Measurements from ENCODE around the gene RBM4. TPM values are rescaled to one million over a fixed set of nuclear protein-coding genes. Genes with fewer than 3 reads are reported as not detected.

The RBM4 gene
- total and polyA plus RNA-seq, 2 of the 13 experiments (the other 11 are each of a cell fraction or from before 2014, with no cell fraction given), result 126 to 136 TPM

GRCh38 chr11:66692871-66693331 is 54.4 kb downstream of the RBM4 start:
- no peak overlapping the region for H3K27ac ChIP-seq (ENCODE audit: extremely low read length, insufficient read depth, low read length)
- no TSS peak for BruUV-seq (replicated peaks)
- POLR2A ChIA-PET, result no interaction called here
- H3K36me3 ChIP-seq (replicated peaks in 1 of 2; ENCODE audit: control insufficient read depth in 1 of 2, insufficient read depth in 2 of 2, low read length in 2 of 2), result no peaks in the 10 kb centered on the region
- no peak for TF ChIP-seq KAT8 (CRISPR knock-in tag; IDR thresholded peaks at IDR 0.05)
- no peak for TF ChIP-seq ZNF710 (CRISPR knock-in tag; IDR thresholded peaks at IDR 0.05; ENCODE audit: borderline replicate concordance)
- no peak for TF ChIP-seq NKX3-1 (CRISPR knock-in tag; IDR thresholded peaks at IDR 0.05)
- TF ChIP-seq LRRFIP1 (CRISPR knock-in tag; conservative IDR thresholded peaks at IDR 0.05), result no peak
- no peak for TF ChIP-seq CSRNP2 (CRISPR knock-in tag; conservative IDR thresholded peaks at IDR 0.05; ENCODE audit: low read depth)
- no peak for TF ChIP-seq YEATS4 (CRISPR knock-in tag; IDR thresholded peaks at IDR 0.05; ENCODE audit: borderline replicate concordance)
- no peak for TF ChIP-seq DBP (CRISPR knock-in tag; IDR thresholded peaks at IDR 0.05; ENCODE audit: not compliant biosample characterization)
- TF ChIP-seq ZNF644 (CRISPR knock-in tag; IDR thresholded peaks at IDR 0.05; ENCODE audit: low read depth), result no peak
- no peak for TF ChIP-seq ERF (CRISPR knock-in tag; IDR thresholded peaks at IDR 0.05)
- no peak for TF ChIP-seq RXRA (CRISPR knock-in tag; IDR thresholded peaks at IDR 0.05)
- no peaks in the 10 kb centered on the region for H3K27me3 ChIP-seq (ENCODE audit: control insufficient read depth in 1 of 2, insufficient read depth in 2 of 2, low read length in 2 of 2)
- DNase-seq (ENCODE audit: low spot score) (no peak), FAIRE-seq (no peak), ATAC-seq (no peak)
- H3K9ac ChIP-seq (ENCODE audit: insufficient read depth, low read depth, low read length), result no peak overlapping the region
- CTCF ChIA-PET (ENCODE audit: low intra/inter-chr PET ratio, low total read pairs), result no interaction called here
- no peaks in the 10 kb centered on the region for H3K9me3 ChIP-seq (ENCODE audit: low read length)
- intact Hi-C loops (cut with micrococcal nuclease; ENCODE audit: unreplicated experiment) (no loop called here), in situ Hi-C loops (cut with HindIII; ENCODE audit: extremely low pct_ligation_motif_present, low pct_unique_long_range_greater_than_20kb) (loop anchor here (5.0 to 10.0 kb wide), 3 partner anchors 139 to 288 kb away; partner anchors contain the start of gene C11orf86)
- no peak overlapping the region for H2AFZ ChIP-seq (ENCODE audit: low read length)
- no peak overlapping the region for H3K4me3 ChIP-seq (replicated peaks in 1 of 3; ENCODE audit: insufficient read depth in 1 of 3, low read depth in 2 of 3, low read length in 3 of 3)
- H3K79me2 ChIP-seq (ENCODE audit: insufficient read depth, low read length), result no peaks in the 10 kb centered on the region
- H3K4me1 ChIP-seq (ENCODE audit: insufficient read depth, low read length), result no peaks in the 10 kb centered on the region
- no peak overlapping the region for H3K4me2 ChIP-seq (ENCODE audit: low read depth, low read length)
- no peaks in the 10 kb centered on the region for H4K20me1 ChIP-seq (ENCODE audit: insufficient read depth, low read length)
- WGBS (ENCODE audit: low lambda C conversion rate), result 88% methylated on average over 13 of the region's 20 CpGs

Data from HepG2 (cell line).